NT2/D1 (cell line): ENCODE results near the gene SOX15.
A peak's percentile ranks its signal among the peaks of the same experiment; 100 is the strongest.

Experiments used
- DNase-seq: peaks from one replicate; pipeline ENCODE4 v3.0.0-alpha.2; 2011; ENCODE audit warnings: low read depth, low spot score
- H3K27me3 ChIP-seq: 2 replicates; pipeline ENCODE4 v1.6.0; 2011; ENCODE audit warnings: mild to moderate bottlenecking; ENCODE audit not compliant: insufficient read length, insufficient read depth
- H3K36me3 ChIP-seq: 2 replicates; pipeline ENCODE4 v1.6.1; 2011; ENCODE audit warnings: mild to moderate bottlenecking, low read length, mixed read lengths; ENCODE audit not compliant: insufficient read depth, insufficient read length
- H3K4me1 ChIP-seq: 2 replicates; pipeline ENCODE4 v1.5.1; 2011; ENCODE audit not compliant: insufficient read depth, insufficient read length
- H3K4me3 ChIP-seq: 2 replicates; pipeline ENCODE4 v1.5.1; 2011; ENCODE audit warnings: low read depth; ENCODE audit not compliant: insufficient read length
- H3K9ac ChIP-seq: 2 replicates; pipeline ENCODE4 v1.6.0; 2011; ENCODE audit warnings: low read depth; ENCODE audit not compliant: insufficient read length
- H3K9me3 ChIP-seq: 2 replicates; pipeline ENCODE4 v1.5.1; 2011; ENCODE audit warnings: mild to moderate bottlenecking, low read length; ENCODE audit not compliant: insufficient read depth
- SUZ12 ChIP-seq: IDR thresholded peaks from 2 replicates; pipeline ENCODE4 v1.6.1; 2011; ENCODE audit not compliant: insufficient read length, insufficient read depth; ENCODE audit errors: extremely low read depth
- YY1 ChIP-seq: IDR thresholded peaks from 2 replicates; pipeline ENCODE4 v1.6.1; 2011; ENCODE audit not compliant: insufficient read length, insufficient read depth
- ZNF274 ChIP-seq: IDR thresholded peaks from 2 replicates; pipeline ENCODE4 v1.6.1; 2011; ENCODE audit warnings: mild to moderate bottlenecking, low read depth, low read length

Gene SOX15

GRCh38 chr17:7593296-7593695 lies 3.4 kb upstream of the SOX15 start:
- no peak for TF ChIP-seq ZNF274
- no peak for TF ChIP-seq YY1
- no peak for TF ChIP-seq SUZ12
- Histone ChIP-seq H3K36me3 (peaks cover 69% of the 10 kb centered on the region), H3K9ac (no peak overlapping the region), H3K4me3 (no peak overlapping the region), H3K27me3 (no peaks in the 10 kb centered on the region), H3K4me1 (peaks cover 9% of the 10 kb centered on the region), H3K9me3 (no peaks in the 10 kb centered on the region)
- DNase-seq: no peak

GRCh38 chr17:7592422-7593021 lies 2.6 kb upstream of the SOX15 start:
- Histone ChIP-seq H3K9ac (no peak overlapping the region), H3K36me3 (peaks cover 76% of the 10 kb centered on the region), H3K4me1 (peaks cover 10% of the 10 kb centered on the region), H3K27me3 (no peaks in the 10 kb centered on the region), H3K9me3 (no peaks in the 10 kb centered on the region), H3K4me3 (no peak overlapping the region)
- TF ChIP-seq YY1: no peak
- TF ChIP-seq SUZ12: no peak
- TF ChIP-seq ZNF274: no peak
- no peak for DNase-seq

- Histone ChIP-seq H3K27me3 (no peaks in the 10 kb centered on the region), H3K4me3 (no peak overlapping the region), H3K9ac (peak overlapping the region; percentile 57), H3K9me3 (no peaks in the 10 kb centered on the region), H3K4me1 (peaks cover 12% of the 10 kb centered on the region), H3K36me3 (peaks cover 75% of the 10 kb centered on the region)
- no peak for DNase-seq
- TF ChIP-seq SUZ12 (no peak), ZNF274 (no peak), YY1 (no peak)
Observed at GRCh38 chr17:7591596-7591995, 1.7 kb upstream of the SOX15 start.

- Histone ChIP-seq H3K9ac (peak overlapping the region; percentile 70), H3K4me3 (no peak overlapping the region), H3K9me3 (no peaks in the 10 kb centered on the region), H3K27me3 (no peaks in the 10 kb centered on the region), H3K4me1 (peaks cover 14% of the 10 kb centered on the region), H3K36me3 (peaks cover 74% of the 10 kb centered on the region)
- no peak for TF ChIP-seq SUZ12
- TF ChIP-seq ZNF274: no peak
- TF ChIP-seq YY1: no peak
- DNase-seq: peak; percentile 88
Observed at GRCh38 chr17:7590743-7591142, 849 bp upstream of the SOX15 start.

- Histone ChIP-seq H3K9ac (peak overlapping the region; percentile 81), H3K4me3 (peak overlapping the region; percentile 50)
- TF ChIP-seq SUZ12 (no peak), YY1 (no peak), ZNF274 (no peak)
Observed at GRCh38 chr17:7589204-7589868, 558 bp downstream of the SOX15 start.

GRCh38 chr17:7588553-7589203 lies 1.2 kb downstream of the SOX15 start:
- peak overlapping the region; percentile 81 for H3K9ac ChIP-seq
- peak overlapping the region; percentile 50 for H3K4me3 ChIP-seq
- TF ChIP-seq YY1: no peak
- TF ChIP-seq SUZ12: no peak
- TF ChIP-seq ZNF274: no peak
- H3K36me3 ChIP-seq: peaks cover 58% of the 10 kb centered on the region
- DNase-seq: no peak
- H3K27me3 ChIP-seq: no peaks in the 10 kb centered on the region
- peaks cover 14% of the 10 kb centered on the region for H3K4me1 ChIP-seq
- H3K9me3 ChIP-seq: no peaks in the 10 kb centered on the region

More at GRCh38 chr17:7589204-7589868, 558 bp downstream of the SOX15 start:
- Histone ChIP-seq H3K4me1 (peaks cover 14% of the 10 kb centered on the region), H3K27me3 (no peaks in the 10 kb centered on the region), H3K9me3 (no peaks in the 10 kb centered on the region), H3K36me3 (peaks cover 65% of the 10 kb centered on the region)
- no peak for DNase-seq
